Keratinocyte (primary cell): ENCODE results near the gene FSIP1. TPM values are rescaled to one million over a fixed set of nuclear protein-coding genes. Genes with fewer than 3 reads are reported as not detected.

Experiments used
- DNase-seq: peaks from one replicate; pipeline ENCODE4 v3.0.0-alpha.2; 2011; ENCODE audit warnings: low read depth, missing footprints, low spot score
- FAIRE-seq: peaks from 2 replicates; lab custom pipeline; 2011; peaks lifted over from hg19 to GRCh38; lab: Jason Lieb, UNC
- H2AFZ ChIP-seq: 2 replicates; pipeline ENCODE4 v1.6.0; 2012; ENCODE audit warnings: low read length, control low read depth, inconsistent platforms; ENCODE audit not compliant: control insufficient read depth
- H3K27ac ChIP-seq: 2 replicates; pipeline ENCODE4 v1.5.1; 2011; ENCODE audit warnings: low read length; ENCODE audit not compliant: control insufficient read depth, insufficient read depth
- H3K27me3 ChIP-seq: 3 replicates; pipeline ENCODE4 v1.6.0; 2011; ENCODE audit warnings: low read length; ENCODE audit not compliant: control insufficient read depth, insufficient read depth; ENCODE audit errors: extremely low read depth
- H3K36me3 ChIP-seq, 2 experiments: 2 replicates in 1 of 2; 3 replicates in 1 of 2; pipeline ENCODE4 v1.5.1; 2011; ENCODE audit warnings: low read length in 2 of 2, mild to moderate bottlenecking in 1 of 2; ENCODE audit not compliant: control insufficient read depth in 2 of 2, insufficient read depth in 2 of 2; ENCODE audit errors: extremely low read depth in 1 of 2
- H3K4me1 ChIP-seq: 3 replicates; pipeline ENCODE4 v1.5.1; 2011; ENCODE audit warnings: low read length; ENCODE audit not compliant: control insufficient read depth, insufficient read depth; ENCODE audit errors: extremely low read depth
- H3K4me2 ChIP-seq: 3 replicates; pipeline ENCODE4 v1.6.0; 2011; ENCODE audit warnings: low read depth, low read length; ENCODE audit not compliant: control insufficient read depth, insufficient read depth; ENCODE audit errors: extremely low read depth
- H3K4me3 ChIP-seq, 3 experiments: fragments of 200-600 bp in 1 of 3; sonication (generic) in 1 of 3; 2 replicates in 2 of 3; 3 replicates in 1 of 3; pipeline ENCODE4 v1.5.1; 2011 to 2016; ENCODE audit warnings: low read length in 3 of 3, mild to moderate bottlenecking in 3 of 3, control low read depth in 2 of 3, inconsistent platforms in 1 of 3, low read depth in 1 of 3, mixed read lengths in 1 of 3, mixed run types in 1 of 3, moderate library complexity in 1 of 3; ENCODE audit not compliant: control insufficient read depth in 2 of 3, insufficient read depth in 2 of 3; ENCODE audit errors: extremely low read depth in 1 of 3
- H3K79me2 ChIP-seq: 2 replicates; pipeline ENCODE4 v1.6.0; 2012; ENCODE audit warnings: low read length; ENCODE audit not compliant: control insufficient read depth, insufficient read depth
- H3K9ac ChIP-seq: 3 replicates; pipeline ENCODE4 v1.6.0; 2011; ENCODE audit warnings: low read length; ENCODE audit not compliant: control insufficient read depth, insufficient read depth; ENCODE audit errors: extremely low read depth
- H3K9me1 ChIP-seq: 3 replicates; pipeline ENCODE4 v1.6.0; 2011; ENCODE audit warnings: low read length; ENCODE audit not compliant: control insufficient read depth, insufficient read depth; ENCODE audit errors: extremely low read depth
- H3K9me3 ChIP-seq: 2 replicates; pipeline ENCODE4 v1.5.1; 2012; ENCODE audit warnings: low read depth, low read length; ENCODE audit not compliant: control insufficient read depth
- H4K20me1 ChIP-seq: 3 replicates; pipeline ENCODE4 v1.6.0; 2011; ENCODE audit warnings: low read length; ENCODE audit not compliant: control insufficient read depth, insufficient read depth; ENCODE audit errors: extremely low read depth
- EZH2 ChIP-seq: IDR thresholded peaks from one replicate; pipeline ENCODE4 v1.6.1; 2012; ENCODE audit warnings: inconsistent platforms, mild to moderate bottlenecking, low read length, moderate library complexity
- dilution Hi-C: fragments of 300-500 bp; cut with MboI; formaldehyde crosslinking; loops from one replicate; pipeline ENCODE4 v1.7.0; 2020; ENCODE audit warnings: low sequenced_read_pairs; ENCODE audit not compliant: extremely low pct_ligation_motif_present
- polyA plus RNA-seq, 5 experiments: library from polyadenylated mRNA; depleted of rRNA in 3 of 5; stranded (reverse) in 3 of 5; stranded (forward) in 1 of 5; unstranded in 1 of 5; fragments of >200 nt; gene quantifications; 1 replicate in 1 of 5; 2 replicates in 3 of 5; 3 replicates in 1 of 5; pipeline versions ENCODE4 v1.2.1 to v1.2.3, GENCODE V29; 2011 to 2012; ENCODE audit warnings: missing spikeins in 2 of 5, low read depth in 1 of 5, low replicate concordance in 1 of 5
- TF ChIP-seq, protein P1 (sequence below), 3 experiments: IDR thresholded peaks in 1 of 3; conservative IDR thresholded peaks in 1 of 3; optimal IDR thresholded peaks in 1 of 3; 2 replicates in 2 of 3; 3 replicates in 1 of 3; pipeline versions ENCODE3 to v1.5.1; 2011; ENCODE audit warnings: low read length in 3 of 3, mild to moderate bottlenecking in 3 of 3, moderate library complexity in 2 of 3, control low read depth in 1 of 3, inconsistent platforms in 1 of 3; ENCODE audit not compliant: insufficient read depth in 2 of 3; ENCODE audit errors: extremely low read depth in 1 of 3

Gene FSIP1
- polyA plus RNA-seq, 1 donor (not counting 4 experiments of a cell fraction or from before 2014, with no cell fraction given): 1.5 TPM

DNA sequence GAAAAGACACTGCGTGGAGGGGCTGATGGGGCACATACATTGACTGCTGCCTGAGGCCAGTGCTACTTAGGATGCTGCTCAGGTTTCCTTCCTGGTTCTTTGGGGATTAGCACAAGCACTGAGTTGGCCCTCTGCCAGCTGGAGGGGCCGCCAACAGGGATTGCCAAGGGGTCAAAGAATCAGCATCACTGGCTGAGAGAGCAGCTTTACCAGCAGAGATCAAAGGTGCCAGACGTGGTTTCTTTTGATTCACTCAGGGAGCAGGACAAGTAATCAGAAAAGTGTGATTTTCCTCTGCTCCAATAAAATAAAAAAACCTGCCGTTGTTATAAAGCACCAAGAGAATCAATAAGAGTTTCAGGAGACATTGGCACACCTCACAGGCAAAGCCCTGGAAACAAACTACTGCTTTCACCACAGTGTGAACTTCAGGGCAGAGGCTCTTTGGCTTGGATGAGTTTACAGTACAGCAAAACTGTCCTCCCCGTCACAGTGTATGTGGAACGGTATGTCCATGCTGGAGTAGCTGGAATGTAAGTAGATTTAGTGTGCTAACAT, 45.8 kb upstream of the FSIP1 start:
- no peak overlapping the region for H3K4me3 ChIP-seq
- H3K9me3 ChIP-seq: no peaks in the 10 kb centered on the region
- no peak overlapping the region for H3K27ac ChIP-seq
- no peak overlapping the region for H3K9ac ChIP-seq
- no peaks in the 10 kb centered on the region for H4K20me1 ChIP-seq
- FAIRE-seq (no peak), DNase-seq (no peak)
- H3K79me2 ChIP-seq: no peaks in the 10 kb centered on the region
- H3K27me3 ChIP-seq: no peaks in the 10 kb centered on the region
- no peaks in the 10 kb centered on the region for H3K4me1 ChIP-seq
- H3K9me1 ChIP-seq: no peaks in the 10 kb centered on the region
- no peaks in the 10 kb centered on the region for H3K36me3 ChIP-seq
- no peak for TF ChIP-seq EZH2
- TF ChIP-seq, protein P1, sequence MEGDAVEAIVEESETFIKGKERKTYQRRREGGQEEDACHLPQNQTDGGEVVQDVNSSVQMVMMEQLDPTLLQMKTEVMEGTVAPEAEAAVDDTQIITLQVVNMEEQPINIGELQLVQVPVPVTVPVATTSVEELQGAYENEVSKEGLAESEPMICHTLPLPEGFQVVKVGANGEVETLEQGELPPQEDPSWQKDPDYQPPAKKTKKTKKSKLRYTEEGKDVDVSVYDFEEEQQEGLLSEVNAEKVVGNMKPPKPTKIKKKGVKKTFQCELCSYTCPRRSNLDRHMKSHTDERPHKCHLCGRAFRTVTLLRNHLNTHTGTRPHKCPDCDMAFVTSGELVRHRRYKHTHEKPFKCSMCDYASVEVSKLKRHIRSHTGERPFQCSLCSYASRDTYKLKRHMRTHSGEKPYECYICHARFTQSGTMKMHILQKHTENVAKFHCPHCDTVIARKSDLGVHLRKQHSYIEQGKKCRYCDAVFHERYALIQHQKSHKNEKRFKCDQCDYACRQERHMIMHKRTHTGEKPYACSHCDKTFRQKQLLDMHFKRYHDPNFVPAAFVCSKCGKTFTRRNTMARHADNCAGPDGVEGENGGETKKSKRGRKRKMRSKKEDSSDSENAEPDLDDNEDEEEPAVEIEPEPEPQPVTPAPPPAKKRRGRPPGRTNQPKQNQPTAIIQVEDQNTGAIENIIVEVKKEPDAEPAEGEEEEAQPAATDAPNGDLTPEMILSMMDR (optimal IDR thresholded peaks at IDR 0.05 in 1 of 3, IDR thresholded peaks at IDR 0.05 in 1 of 3, conservative IDR thresholded peaks at IDR 0.05 in 1 of 3; ENCODE audit: extremely low read depth in 1 of 3, insufficient read depth in 2 of 3, low read length in 3 of 3): no peak
- dilution Hi-C loops: no loop called here
- no peak overlapping the region for H2AFZ ChIP-seq
- no peak overlapping the region for H3K4me2 ChIP-seq

DNA sequence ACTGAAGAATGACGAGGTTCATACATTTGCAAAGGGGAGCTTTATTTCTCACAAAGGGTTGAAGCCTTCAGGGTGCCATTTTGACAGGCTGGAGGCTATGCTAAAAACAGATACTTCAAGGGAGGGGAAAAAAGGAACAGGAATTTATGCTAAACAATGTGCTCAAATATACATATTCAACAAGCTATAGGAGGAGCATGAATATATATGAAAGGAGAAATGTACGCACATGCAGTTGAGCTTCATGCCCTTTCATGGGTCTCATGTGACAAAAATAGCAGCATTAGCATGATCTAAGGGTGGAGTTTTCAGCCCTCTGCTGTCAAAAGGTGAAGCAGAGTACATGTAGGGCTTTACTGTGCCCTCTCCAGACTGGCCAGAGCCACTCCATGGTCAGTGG, 44.3 kb upstream of the FSIP1 start:
- H3K79me2 ChIP-seq: no peaks in the 10 kb centered on the region
- H3K27me3 ChIP-seq: no peaks in the 10 kb centered on the region
- no peak for DNase-seq
- H3K9ac ChIP-seq: no peak overlapping the region
- H3K27ac ChIP-seq: no peak overlapping the region
- H3K9me1 ChIP-seq: no peaks in the 10 kb centered on the region
- TF ChIP-seq, protein P1 (optimal IDR thresholded peaks at IDR 0.05 in 1 of 3, IDR thresholded peaks at IDR 0.05 in 1 of 3, conservative IDR thresholded peaks at IDR 0.05 in 1 of 3; ENCODE audit: extremely low read depth in 1 of 3, insufficient read depth in 2 of 3, low read length in 3 of 3): no peak
- TF ChIP-seq EZH2: no peak
- H3K4me2 ChIP-seq: no peak overlapping the region
- no peaks in the 10 kb centered on the region for H3K9me3 ChIP-seq
- no peaks in the 10 kb centered on the region for H3K4me1 ChIP-seq
- no peak overlapping the region for H3K4me3 ChIP-seq
- dilution Hi-C loops: no loop called here
- H3K36me3 ChIP-seq: no peaks in the 10 kb centered on the region
- no peaks in the 10 kb centered on the region for H4K20me1 ChIP-seq
- FAIRE-seq: no peak
- no peak overlapping the region for H2AFZ ChIP-seq
